Muscle of arm (tissue), 12 donors: ENCODE results near the gene TRAF7. TPM values are rescaled to one million over a fixed set of nuclear protein-coding genes. Genes with fewer than 3 reads are reported as not detected.

ENCODE experiments used
- DNase-seq: peaks from one replicate; pipeline ENCODE4 v3.0.0-alpha.2; 2013
- polyA plus RNA-seq, 12 donors: library from polyadenylated mRNA; unstranded; fragments of 120-200 nt; gene quantifications; one replicate each; pipeline ENCODE4 v1.2.1, GENCODE V29; 2013; ENCODE audit not compliant: insufficient read length in 12 of 12

TRAF7 gene
- polyA plus RNA-seq, 12 donors: 28.9 to 60.7 (median 45.0) TPM; not detected in 1

DNA sequence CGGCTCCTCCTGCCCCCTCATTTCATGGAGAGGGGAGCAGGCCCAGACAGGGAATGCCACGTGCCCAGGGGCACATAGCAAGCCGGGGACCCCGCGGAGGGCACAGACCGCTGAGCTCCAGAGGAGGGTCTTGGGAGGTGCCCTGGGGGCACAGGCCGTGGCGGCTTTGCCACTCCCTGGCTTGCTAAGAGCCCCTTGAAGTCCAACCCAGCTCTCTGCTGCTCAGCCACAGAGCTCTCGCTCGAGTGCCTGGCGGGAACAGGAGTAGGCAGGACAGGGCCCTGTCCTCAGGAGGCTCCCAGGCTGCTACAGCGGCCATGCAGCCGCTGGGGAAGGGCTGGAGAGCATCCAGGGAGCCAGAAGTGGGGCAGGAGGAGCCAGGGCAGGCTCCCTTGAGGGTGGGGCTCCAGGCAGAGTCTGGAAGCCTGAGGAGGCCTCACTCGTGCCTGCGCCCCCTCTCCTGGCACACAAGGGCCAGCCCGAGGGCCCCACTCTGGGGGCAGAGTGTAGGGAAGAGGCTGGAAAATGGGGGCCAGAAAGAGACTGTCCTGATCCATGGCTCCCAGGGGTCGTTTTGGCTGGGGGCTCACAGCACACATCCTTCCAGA lies 11.6 kb upstream of the TRAF7 start:
- no peak for DNase-seq

DNA sequence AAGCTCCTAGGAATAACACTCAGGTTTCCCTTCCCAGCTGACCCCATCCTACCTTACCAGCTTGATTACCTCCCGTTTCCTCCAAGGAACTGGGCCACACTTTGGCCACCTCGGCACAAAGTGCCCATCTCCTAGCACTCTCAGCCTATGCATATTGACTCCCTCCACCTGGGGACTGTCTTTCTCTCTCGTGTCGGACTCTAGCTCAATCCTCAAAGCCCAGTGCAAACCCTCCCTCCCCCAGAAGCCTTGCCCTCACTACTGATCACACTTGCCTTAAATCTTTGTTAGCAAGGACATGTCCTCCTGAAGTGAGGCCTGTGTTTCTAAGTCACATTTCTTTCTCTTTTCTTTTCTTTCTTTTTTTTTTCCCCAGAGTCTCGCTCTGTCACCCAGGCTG lies 9.7 kb upstream of the TRAF7 start:
- DNase-seq: no peak

- no peak for DNase-seq
Observed at GRCh38 chr16:2147378-2147777, 8.2 kb upstream of the TRAF7 start.

GRCh38 chr16:2147981-2148671 lies 7.5 kb upstream of the TRAF7 start, which contains the start of gene RAB26:
Gene RAB26 (plus strand): TSS chr16:2148625. CDS start chr16:2148784, 159 bp downstream.
- DNase-seq: peak; percentile 67

DNA sequence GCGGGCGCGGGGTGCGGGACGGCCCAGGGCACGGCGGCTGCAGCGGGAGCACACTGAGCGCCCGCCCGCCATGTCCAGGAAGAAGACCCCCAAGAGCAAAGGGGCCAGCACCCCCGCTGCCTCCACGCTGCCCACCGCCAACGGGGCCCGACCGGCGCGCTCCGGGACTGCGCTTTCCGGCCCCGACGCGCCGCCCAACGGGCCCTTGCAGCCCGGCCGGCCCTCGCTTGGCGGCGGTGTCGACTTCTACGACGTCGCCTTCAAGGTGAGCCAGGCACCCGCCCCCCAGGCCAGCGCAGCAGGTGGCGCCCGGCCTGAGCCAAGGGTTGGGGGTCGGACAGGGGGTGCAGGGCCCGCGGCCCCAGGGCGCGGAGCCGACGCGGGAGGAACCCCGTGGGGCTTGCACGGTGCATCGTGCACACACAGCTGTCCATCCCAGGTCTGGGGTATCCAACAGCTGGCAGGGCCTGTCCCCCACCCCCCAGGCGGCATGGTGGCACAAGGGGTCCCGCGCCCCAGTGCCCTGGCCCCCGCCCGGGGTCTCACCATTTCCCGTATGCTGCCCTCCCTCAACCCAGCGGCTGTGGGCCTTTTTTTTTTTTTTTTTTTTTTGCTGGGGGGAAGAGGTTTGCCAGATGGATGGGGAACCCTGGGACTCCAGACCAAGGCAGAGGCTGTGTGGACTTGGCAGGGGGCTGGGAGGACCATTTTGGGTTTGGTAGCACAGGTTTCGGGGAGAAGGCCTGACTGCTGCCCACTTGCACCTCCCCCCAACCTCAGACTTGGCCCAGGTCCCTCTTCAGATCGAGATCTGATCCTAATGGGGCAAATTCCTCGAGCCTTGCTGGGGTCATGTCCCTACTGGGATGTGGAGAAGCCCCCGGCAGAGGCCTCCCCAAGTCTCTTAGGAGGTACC lies 6.6 kb upstream of the TRAF7 start:
- no peak for DNase-seq

GRCh38 chr16:2149630-2150417 lies 5.8 kb upstream of the TRAF7 start:
- no peak for DNase-seq

DNA sequence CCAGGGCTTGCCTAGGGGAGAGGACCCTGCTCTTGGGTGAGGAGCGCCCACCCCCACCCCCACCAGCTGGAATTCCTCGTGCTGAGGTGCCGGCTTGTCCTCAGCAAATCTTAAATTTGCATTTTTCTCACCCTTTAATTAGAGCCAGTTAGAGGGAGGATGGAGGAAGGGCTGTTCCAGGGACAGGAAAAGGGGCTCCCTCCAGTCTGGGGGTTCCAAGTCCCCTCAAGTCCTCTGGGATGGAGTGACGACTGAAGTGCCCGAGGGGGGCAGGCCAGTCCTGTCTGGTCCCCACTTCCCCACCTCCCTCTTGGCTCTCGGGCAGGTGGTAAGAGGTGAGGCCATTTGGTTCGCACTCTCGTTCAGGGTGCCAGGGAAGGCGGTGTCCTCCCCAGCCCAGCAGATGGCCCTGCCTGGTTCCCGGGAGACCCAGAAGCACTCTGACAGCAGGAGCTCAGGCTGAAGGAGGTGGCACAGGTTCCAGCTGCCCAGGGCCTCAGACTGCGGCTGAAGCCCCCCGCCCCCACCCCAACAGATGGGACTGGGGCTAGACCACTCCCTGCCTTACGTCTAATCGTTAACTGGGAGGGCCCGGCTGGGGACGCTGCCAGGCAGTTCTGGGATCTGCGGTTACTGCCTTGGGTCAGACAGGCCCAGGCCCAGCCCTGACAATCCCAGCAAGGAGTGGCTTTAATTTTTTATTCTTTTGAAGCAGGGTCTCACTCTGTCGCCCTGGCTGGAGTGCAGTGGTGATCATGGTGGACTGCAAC lies 5.0 kb upstream of the TRAF7 start:
- DNase-seq: no peak

DNA sequence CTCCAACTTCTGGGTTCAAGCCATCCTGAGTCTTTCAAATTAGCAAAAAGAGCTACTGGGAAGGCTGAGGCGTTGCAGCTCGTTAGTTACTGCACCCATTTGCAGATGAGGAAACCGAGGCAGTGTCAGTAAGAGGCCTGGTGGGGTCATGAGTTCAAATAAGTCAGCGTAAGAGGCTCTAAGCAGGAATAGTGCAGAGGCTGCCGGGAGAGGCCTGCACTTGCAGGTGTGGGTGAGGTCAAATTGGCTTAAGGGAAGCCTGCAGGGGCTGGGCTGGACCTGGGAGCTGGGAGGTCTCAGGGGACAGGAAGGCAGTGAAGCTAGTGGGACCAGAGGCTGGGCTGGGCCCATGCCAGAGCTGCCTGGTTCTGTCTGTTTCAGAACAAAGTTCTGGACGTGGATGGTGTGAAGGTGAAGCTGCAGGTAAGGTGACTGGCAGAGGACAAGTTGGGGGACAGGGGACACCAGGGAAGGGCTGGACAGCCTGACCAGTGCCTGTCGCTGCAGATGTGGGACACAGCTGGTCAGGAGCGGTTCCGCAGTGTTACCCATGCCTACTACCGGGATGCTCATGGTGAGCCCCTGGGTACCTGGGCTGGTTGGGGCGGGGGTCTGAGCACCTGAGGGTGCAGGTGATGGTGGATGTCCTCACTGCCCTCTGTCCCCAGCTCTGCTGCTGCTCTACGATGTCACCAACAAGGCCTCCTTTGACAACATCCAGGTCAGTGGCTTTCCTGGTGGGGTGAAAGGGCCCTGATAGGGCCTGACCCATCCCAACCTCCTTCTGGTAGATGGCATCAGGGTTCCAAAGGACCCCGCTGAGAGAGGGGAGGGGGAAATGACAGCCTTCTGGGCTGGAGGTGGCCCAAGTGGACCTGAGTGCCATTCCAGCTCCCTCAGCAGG lies 4.1 kb upstream of the TRAF7 start:
- DNase-seq: no peak

- DNase-seq: no peak
Observed at GRCh38 chr16:2152695-2153506, 2.7 kb upstream of the TRAF7 start.

DNA sequence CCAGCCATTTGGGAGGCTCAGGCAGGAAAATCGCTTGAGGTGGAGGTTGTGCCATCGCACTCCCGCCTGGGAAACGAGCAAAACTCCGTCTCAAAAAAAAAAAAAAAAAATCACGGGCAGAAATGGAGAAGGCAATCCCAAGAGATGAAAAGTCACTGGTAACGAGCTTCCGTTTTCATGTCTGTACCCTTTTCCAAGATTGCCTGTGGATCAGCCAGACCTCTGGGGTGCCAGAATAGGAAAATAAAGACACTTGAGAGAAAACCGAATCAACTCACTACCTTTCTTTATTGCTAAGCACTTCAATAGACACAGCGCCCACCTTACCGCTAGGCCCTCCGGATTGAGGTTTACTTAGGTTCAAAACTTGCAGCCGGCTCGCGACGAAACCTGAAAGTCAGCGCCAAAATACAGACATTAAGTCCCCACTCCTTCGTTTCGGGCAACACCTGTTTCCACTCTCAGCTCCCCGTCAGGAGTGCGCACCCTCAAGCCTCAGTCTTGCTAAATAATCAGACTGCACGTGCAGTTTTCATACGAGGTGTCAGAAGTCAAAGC lies 970 bp upstream of the TRAF7 start:
- no peak for DNase-seq

DNA sequence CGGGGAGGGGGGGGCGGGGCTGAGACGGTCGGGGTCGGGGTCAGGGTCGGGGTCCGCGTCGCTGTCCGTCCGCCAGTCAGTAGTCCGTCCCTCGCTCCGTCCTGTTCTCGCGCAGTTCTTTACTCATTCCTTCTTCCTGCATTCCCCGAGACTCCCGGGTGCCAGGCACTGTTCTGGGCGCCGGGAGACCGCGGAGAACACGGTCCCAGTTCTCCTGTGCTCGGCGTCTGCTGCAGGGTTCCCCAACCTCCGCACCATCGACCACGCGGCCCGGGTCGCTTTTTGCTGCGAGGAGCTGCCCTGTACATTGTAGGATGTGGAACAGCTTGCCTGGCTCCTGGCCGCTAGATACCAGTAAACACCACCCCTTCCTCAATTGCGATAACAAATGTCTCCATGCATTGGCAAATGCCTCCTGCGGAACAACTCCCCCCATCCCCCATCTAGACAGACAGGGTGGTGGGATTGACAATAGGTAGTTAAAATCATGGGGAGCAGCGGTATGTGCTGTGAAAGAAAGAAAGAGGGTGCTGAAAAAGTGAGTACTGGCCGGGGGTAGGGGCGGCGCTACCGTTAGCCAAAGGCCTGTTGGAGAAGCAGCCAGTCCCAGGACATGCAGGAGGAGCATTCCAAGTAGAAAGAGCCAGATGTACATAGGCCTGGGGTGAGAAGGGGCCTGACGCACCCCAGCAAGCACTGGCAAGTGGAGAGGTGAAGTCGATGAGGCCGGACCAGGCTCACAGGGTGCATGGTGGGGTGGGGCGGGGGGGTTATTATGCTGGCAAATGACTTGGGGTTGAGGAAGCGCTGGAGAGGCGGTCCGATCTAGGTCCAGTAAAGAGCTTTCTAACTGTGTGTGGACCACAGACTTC lies 631 bp downstream of the TRAF7 start:
- peak; percentile 61 for DNase-seq

GRCh38 chr16:2156849-2157224 lies 1.3 kb downstream of the TRAF7 start:
- DNase-seq: no peak

GRCh38 chr16:2157480-2158261 lies 2.1 kb downstream of the TRAF7 start:
- DNase-seq: no peak

DNA sequence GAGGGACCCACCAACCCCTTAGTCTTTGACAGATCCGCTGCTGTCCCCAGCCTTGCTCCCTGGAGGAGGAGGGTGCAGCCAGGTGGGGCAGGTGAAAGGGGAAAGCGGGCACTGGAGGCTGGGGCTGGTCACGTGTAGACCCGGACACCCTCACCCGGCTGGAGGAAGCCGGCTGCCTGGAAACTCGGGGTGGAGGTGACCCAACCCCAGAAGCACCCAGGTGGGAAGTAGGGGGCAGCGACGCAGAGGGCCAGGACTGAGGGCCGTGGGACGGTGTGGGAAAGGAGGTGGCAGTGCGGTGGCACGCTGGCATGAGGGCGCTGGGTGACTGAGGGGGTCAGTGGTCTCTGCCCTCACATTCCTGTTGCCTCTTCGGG lies 2.7 kb downstream of the TRAF7 start:
- DNase-seq: no peak

GRCh38 chr16:2159175-2159838 lies 3.7 kb downstream of the TRAF7 start:
- DNase-seq: peak; percentile 86

DNA sequence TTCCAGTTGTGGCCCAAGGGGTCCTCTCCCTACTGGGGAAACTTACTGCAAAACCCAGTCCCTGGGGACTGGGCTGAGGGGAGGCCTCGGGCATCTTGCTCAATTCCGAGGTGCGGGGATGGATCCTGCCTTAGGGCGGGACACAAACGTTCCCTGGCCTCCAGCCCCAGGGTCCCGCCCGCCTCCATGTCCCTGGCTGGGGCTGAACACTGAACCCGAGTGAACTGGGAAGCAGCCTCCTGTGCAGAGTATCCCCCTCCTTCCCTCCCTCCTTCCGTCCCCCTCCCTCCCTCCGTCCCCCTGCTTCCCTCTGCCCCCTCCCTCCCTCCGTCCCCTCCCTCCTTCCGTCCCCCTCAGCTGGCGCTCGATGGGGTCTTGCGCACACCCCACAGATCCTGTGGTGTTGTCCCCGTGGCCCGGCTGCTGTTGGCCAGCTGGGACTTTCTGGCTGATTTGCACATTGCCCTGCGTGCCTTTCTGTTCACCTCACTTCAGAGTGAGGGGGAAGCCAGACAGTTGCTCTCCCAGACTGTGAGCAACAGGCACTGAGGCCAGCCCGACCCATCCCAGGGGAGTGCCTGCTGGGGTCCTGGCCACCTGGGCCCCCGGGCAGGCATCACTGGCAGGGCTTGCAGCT lies 5.5 kb downstream of the TRAF7 start:
- DNase-seq: no peak
